ENCODE data around the gene TMX3.

Gene TMX3

DNA sequence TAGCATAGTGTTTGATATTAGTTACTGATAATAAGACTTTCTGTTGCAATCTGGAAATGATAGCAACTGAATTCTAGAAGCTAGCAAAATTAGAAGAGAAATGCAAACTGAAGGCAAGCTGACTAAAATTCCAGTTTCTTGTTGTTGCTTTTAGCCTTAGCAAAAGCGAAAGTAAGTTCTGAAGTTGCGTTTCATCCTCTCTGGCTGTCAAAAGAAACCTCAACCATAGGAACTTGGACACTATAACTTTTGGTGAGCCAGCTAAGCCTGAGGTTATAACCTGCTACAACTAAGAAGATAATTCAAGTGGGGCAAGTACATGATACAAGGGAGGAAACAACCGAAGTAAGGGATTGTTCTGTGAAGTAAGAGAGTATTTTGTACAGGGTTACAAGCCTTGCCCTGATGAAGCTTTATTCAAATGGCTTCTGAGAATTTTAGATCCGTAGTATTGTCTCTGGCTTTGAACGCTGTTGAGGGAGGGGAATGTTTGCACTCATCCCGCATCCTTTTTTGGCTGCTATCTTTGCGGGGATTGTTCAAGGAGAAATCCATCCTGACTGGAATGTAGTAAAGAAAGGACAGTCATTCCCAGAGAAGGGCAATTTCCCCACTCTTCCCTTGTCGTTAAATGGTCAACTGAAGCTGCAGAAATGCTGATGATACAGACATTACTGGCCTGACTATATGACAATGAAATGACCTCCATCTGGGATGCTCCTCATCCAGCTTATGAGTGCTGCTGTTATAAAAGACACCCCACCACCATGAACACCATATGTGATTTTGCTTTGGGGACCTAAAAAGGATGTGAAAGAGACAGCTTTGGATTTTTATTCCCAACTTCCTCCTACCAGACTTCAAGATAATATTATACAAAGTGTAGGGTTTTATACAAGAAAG, 7.0 kb upstream of the TMX3 start:
- DNase-seq (ENCODE audit: low read depth), result no peak
- TF ChIP-seq CTCF (IDR thresholded peaks at IDR 0.05; ENCODE audit: low read depth, low read length) (no peak), POLR2A (IDR thresholded peaks at IDR 0.05; ENCODE audit: extremely low read depth, insufficient read length) (no peak), MYC (IDR thresholded peaks at IDR 0.05; ENCODE audit: low read depth, low read length) (no peak)
- TF ChIP-seq, protein P1, sequence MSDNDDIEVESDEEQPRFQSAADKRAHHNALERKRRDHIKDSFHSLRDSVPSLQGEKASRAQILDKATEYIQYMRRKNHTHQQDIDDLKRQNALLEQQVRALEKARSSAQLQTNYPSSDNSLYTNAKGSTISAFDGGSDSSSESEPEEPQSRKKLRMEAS (IDR thresholded peaks at IDR 0.05; ENCODE audit: low read depth, low read length), result no peak
- H3K4me3 ChIP-seq (ENCODE audit: low read depth, low read length), result no peak overlapping the region

GRCh38 chr18:68714366-68714711, 569 bp downstream of the TMX3 start:
- DNase-seq (ENCODE audit: low read depth), result peak; percentile 40
- H3K4me3 ChIP-seq (ENCODE audit: low read depth, low read length), result peak overlapping the region; percentile 97
- TF ChIP-seq MYC (IDR thresholded peaks at IDR 0.05; ENCODE audit: low read depth, low read length), result no peak
- TF ChIP-seq CTCF (IDR thresholded peaks at IDR 0.05; ENCODE audit: low read depth, low read length), result no peak
- no peak for TF ChIP-seq POLR2A (IDR thresholded peaks at IDR 0.05; ENCODE audit: extremely low read depth, insufficient read length)

- DNase-seq (ENCODE audit: low read depth), result no peak
- H3K4me3 ChIP-seq (ENCODE audit: low read depth, low read length), result peak overlapping the region; percentile 97
- TF ChIP-seq CTCF (IDR thresholded peaks at IDR 0.05; ENCODE audit: low read depth, low read length) (no peak), POLR2A (IDR thresholded peaks at IDR 0.05; ENCODE audit: extremely low read depth, insufficient read length) (no peak), MYC (IDR thresholded peaks at IDR 0.05; ENCODE audit: low read depth, low read length) (no peak)
- TF ChIP-seq, protein P1 (IDR thresholded peaks at IDR 0.05; ENCODE audit: low read depth, low read length), result no peak
These were observed 1.1 kb downstream of the TMX3 start for GRCh38 chr18:68713796-68714195.

DNA sequence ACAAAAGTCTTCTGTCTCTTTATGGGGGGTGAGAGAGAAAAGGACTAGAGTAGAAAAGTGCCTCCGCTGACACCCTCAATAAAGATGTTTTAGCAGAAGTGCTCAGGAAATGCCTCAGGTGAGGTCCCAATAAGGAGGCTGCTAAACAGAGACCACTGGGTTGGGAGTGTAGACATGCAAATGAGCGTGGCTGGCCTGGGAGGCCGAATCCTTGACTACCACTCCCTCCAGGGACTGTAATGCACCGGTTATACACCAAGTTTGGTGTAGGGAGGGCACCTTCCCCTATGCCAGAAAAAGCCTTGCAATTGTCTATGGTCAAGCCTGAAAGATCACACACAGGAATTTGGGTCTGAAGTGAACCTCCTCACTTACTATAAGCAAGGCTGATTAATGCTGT, 1.8 kb downstream of the TMX3 start:
- H3K4me3 ChIP-seq (ENCODE audit: low read depth, low read length), result peak overlapping the region; percentile 97
- no peak for DNase-seq (ENCODE audit: low read depth)
- TF ChIP-seq CTCF (IDR thresholded peaks at IDR 0.05; ENCODE audit: low read depth, low read length) (no peak), POLR2A (IDR thresholded peaks at IDR 0.05; ENCODE audit: extremely low read depth, insufficient read length) (no peak), MYC (IDR thresholded peaks at IDR 0.05; ENCODE audit: low read depth, low read length) (no peak)
- TF ChIP-seq, protein P1 (IDR thresholded peaks at IDR 0.05; ENCODE audit: low read depth, low read length), result no peak

GRCh38 chr18:68707646-68708045, 7.3 kb downstream of the TMX3 start:
- no peak overlapping the region for H3K4me3 ChIP-seq (ENCODE audit: low read depth, low read length)
- TF ChIP-seq POLR2A (IDR thresholded peaks at IDR 0.05; ENCODE audit: extremely low read depth, insufficient read length), result no peak
- DNase-seq (ENCODE audit: low read depth), result no peak

GRCh38 chr18:68705119-68705518, 9.8 kb downstream of the TMX3 start:
- TF ChIP-seq, protein P1 (IDR thresholded peaks at IDR 0.05; ENCODE audit: low read depth, low read length), result no peak
- TF ChIP-seq CTCF (IDR thresholded peaks at IDR 0.05; ENCODE audit: low read depth, low read length) (no peak), POLR2A (IDR thresholded peaks at IDR 0.05; ENCODE audit: extremely low read depth, insufficient read length) (no peak)
- no peak for DNase-seq (ENCODE audit: low read depth)
- no peak overlapping the region for H3K4me3 ChIP-seq (ENCODE audit: low read depth, low read length)

Data from NB4 (cell line).